Activated naive CD4-positive, alpha-beta T cell treated with anti-CD3 and anti-CD28 coated beads for 36 hours (primary cell): Measurements from ENCODE around the gene STYXL1. TPM values are rescaled to one million over a fixed set of nuclear protein-coding genes. Genes with fewer than 3 reads are reported as not detected.
A peak's percentile ranks its signal among the peaks of the same experiment; 100 is the strongest.
"Not testable (repeated sequence)": the region's sequence is repeated elsewhere in the genome, so short reads cannot be mapped to it uniquely, and the experiment has no call there.

ENCODE experiments used
- CTCF ChIA-PET: fragments of 350-600 bp; sonication (Branson Sonifier 250); formaldehyde crosslinking; loops from one replicate; lab custom pipeline; 2021; ENCODE audit warnings: antibody characterized with exemption; lab: Charles Lee
- DNase-seq: peaks from one replicate; pipeline ENCODE4 v3.0.0-alpha.2; 2020
- H3K27ac Mint-ChIP-seq: one replicate; pipeline ENCODE4 v1.8.0; 2021; ENCODE audit warnings: mild to moderate bottlenecking, mixed read lengths
- H3K27me3 Mint-ChIP-seq: one replicate; pipeline ENCODE4 v1.8.0; 2021; ENCODE audit warnings: low read depth, mixed read lengths
- H3K36me3 Mint-ChIP-seq: one replicate; pipeline ENCODE4 v1.8.0; 2021; ENCODE audit warnings: low read depth, mixed read lengths
- H3K4me1 Mint-ChIP-seq: one replicate; pipeline ENCODE4 v1.8.0; 2021; ENCODE audit warnings: low read depth, mixed read lengths
- H3K4me3 Mint-ChIP-seq: one replicate; pipeline ENCODE4 v1.8.0; 2021; ENCODE audit warnings: mild to moderate bottlenecking, moderate library complexity, mixed read lengths
- H3K9me3 Mint-ChIP-seq: one replicate; pipeline ENCODE4 v1.8.0; 2021; ENCODE audit warnings: mixed read lengths
- intact Hi-C: fragments of 100-400 bp; cut with micrococcal nuclease; formaldehyde crosslinking; loops from one replicate; pipeline ENCODE4 v1.15.1; 2023
- total RNA-seq, 2 experiments: library from RNA; stranded (reverse); gene quantifications; one replicate each; pipeline ENCODE4 v1.2.3, GENCODE V29; 2021

STYXL1 gene
- total RNA-seq, result 10 to 100 TPM; 27.6 to 28.1 TPM

GRCh38 chr7:76047811-76048667, at the start of gene STYXL1, which contains the start of gene MDH2:
STYXL1 (minus strand) TSS chr7:76048000; CDS start chr7:76030523, 17,477 bp downstream.
MDH2 (plus strand) TSS chr7:76048106; CDS start chr7:76048161, 55 bp downstream.
- DNase-seq, result peak; percentile 95
- H3K27me3 Mint-ChIP-seq, result no peaks in the 10 kb centered on the region
- H3K4me3 Mint-ChIP-seq, result peak within 1 kb of the TSS; percentile 98
- H3K36me3 Mint-ChIP-seq, result peaks cover 30% of the 10 kb centered on the region
- intact Hi-C loops, result loop anchor here (1.0 to 5.0 kb wide), 9 partner anchors 41 to 521 kb away; partner anchors contain the start of genes HIP1 and YWHAG
- H3K27ac Mint-ChIP-seq, result peak within 1 kb of the TSS; percentile 96
- no peaks in the 10 kb centered on the region for H3K9me3 Mint-ChIP-seq
- CTCF ChIA-PET, result interaction anchor here (0.6 to 1.4 kb wide), 4 partner anchors 61 to 215 kb away, joined by 3 to 4 read pairs (median 3); no protein-coding TSS in a partner anchor
- peaks cover 54% of the 10 kb centered on the region for H3K4me1 Mint-ChIP-seq

GRCh38 chr7:76095908-76096307, 48.1 kb upstream of the STYXL1 start:
- no peak overlapping the region for H3K27ac Mint-ChIP-seq
- CTCF ChIA-PET, result no interaction called here
- intact Hi-C loops, result no loop called here
- H3K4me1 Mint-ChIP-seq, result no peaks in the 10 kb centered on the region
- H3K36me3 Mint-ChIP-seq, result no peaks in the 10 kb centered on the region
- no peaks in the 10 kb centered on the region for H3K9me3 Mint-ChIP-seq
- H3K4me3 Mint-ChIP-seq, result no peak overlapping the region
- DNase-seq, result no peak
- no peaks in the 10 kb centered on the region for H3K27me3 Mint-ChIP-seq

- H3K36me3 Mint-ChIP-seq, H3K4me3 Mint-ChIP-seq, H3K27ac Mint-ChIP-seq, H3K4me1 Mint-ChIP-seq, H3K27me3 Mint-ChIP-seq, DNase-seq, intact Hi-C loops, H3K9me3 Mint-ChIP-seq: not testable (repeated sequence)
- CTCF ChIA-PET, result interaction anchor here (0.6 kb wide), 1 partner anchor 8 kb away, joined by 3 read pairs; no protein-coding TSS in a partner anchor
Observed at GRCh38 chr7:76094326-76094725, 46.5 kb upstream of the STYXL1 start.

- CTCF ChIA-PET, result interaction anchor here (0.6 kb wide), 1 partner anchor 9 kb away, joined by 3 read pairs; no protein-coding TSS in a partner anchor
- H3K27ac Mint-ChIP-seq, H3K4me1 Mint-ChIP-seq, DNase-seq, H3K4me3 Mint-ChIP-seq, intact Hi-C loops, H3K27me3 Mint-ChIP-seq, H3K9me3 Mint-ChIP-seq, H3K36me3 Mint-ChIP-seq: not testable (repeated sequence)
Observed at GRCh38 chr7:76093531-76093930, 45.7 kb upstream of the STYXL1 start.

GRCh38 chr7:76091506-76091905, 43.7 kb upstream of the STYXL1 start:
- Mint-ChIP-seq H3K4me3 (no peak overlapping the region), H3K36me3 (no peaks in the 10 kb centered on the region), H3K27me3 (no peaks in the 10 kb centered on the region), H3K27ac (no peak overlapping the region), H3K4me1 (no peaks in the 10 kb centered on the region), H3K9me3 (no peaks in the 10 kb centered on the region)
- no peak for DNase-seq
- intact Hi-C loops, result no loop called here
- CTCF ChIA-PET, result interaction anchor here (1.0 kb wide), 1 partner anchor 62 kb away, joined by 3 read pairs; no protein-coding TSS in a partner anchor

- H3K4me1 Mint-ChIP-seq, result no peaks in the 10 kb centered on the region
- DNase-seq, result no peak
- no peaks in the 10 kb centered on the region for H3K27me3 Mint-ChIP-seq
- CTCF ChIA-PET, result interaction anchor here (0.6 kb wide), 1 partner anchor 21 kb away, joined by 5 read pairs; no protein-coding TSS in a partner anchor
- no peak overlapping the region for H3K4me3 Mint-ChIP-seq
- no peaks in the 10 kb centered on the region for H3K9me3 Mint-ChIP-seq
- H3K36me3 Mint-ChIP-seq, result no peaks in the 10 kb centered on the region
- intact Hi-C loops, result no loop called here
- no peak overlapping the region for H3K27ac Mint-ChIP-seq
Observed at GRCh38 chr7:76089865-76090475, 42.2 kb upstream of the STYXL1 start.

- H3K27me3 Mint-ChIP-seq, H3K36me3 Mint-ChIP-seq, intact Hi-C loops, H3K27ac Mint-ChIP-seq, CTCF ChIA-PET, DNase-seq, H3K4me3 Mint-ChIP-seq, H3K9me3 Mint-ChIP-seq, H3K4me1 Mint-ChIP-seq: not testable (repeated sequence)
Observed at GRCh38 chr7:76087362-76087791, 39.6 kb upstream of the STYXL1 start.

GRCh38 chr7:76086070-76086469, 38.3 kb upstream of the STYXL1 start:
- Mint-ChIP-seq H3K4me3 (no peak overlapping the region), H3K27me3 (no peaks in the 10 kb centered on the region), H3K4me1 (no peaks in the 10 kb centered on the region), H3K9me3 (no peaks in the 10 kb centered on the region), H3K27ac (no peak overlapping the region), H3K36me3 (no peaks in the 10 kb centered on the region)
- DNase-seq, result no peak
- CTCF ChIA-PET, result no interaction called here
- intact Hi-C loops, result no loop called here

GRCh38 chr7:76084115-76084514, 36.3 kb upstream of the STYXL1 start:
- CTCF ChIA-PET, H3K27ac Mint-ChIP-seq, H3K4me1 Mint-ChIP-seq: not testable (repeated sequence)

GRCh38 chr7:76080204-76080603, 32.4 kb upstream of the STYXL1 start:
- CTCF ChIA-PET, result no interaction called here
- no peak overlapping the region for H3K27ac Mint-ChIP-seq
- no peaks in the 10 kb centered on the region for H3K36me3 Mint-ChIP-seq
- intact Hi-C loops, result no loop called here
- H3K4me1 Mint-ChIP-seq, result peaks cover 5% of the 10 kb centered on the region
- no peaks in the 10 kb centered on the region for H3K9me3 Mint-ChIP-seq
- no peaks in the 10 kb centered on the region for H3K27me3 Mint-ChIP-seq
- no peak for DNase-seq
- no peak overlapping the region for H3K4me3 Mint-ChIP-seq

More at GRCh38 chr7:76084115-76084514, 36.3 kb upstream of the STYXL1 start:
- DNase-seq, intact Hi-C loops, H3K4me3 Mint-ChIP-seq, H3K27me3 Mint-ChIP-seq, H3K36me3 Mint-ChIP-seq, H3K9me3 Mint-ChIP-seq: not testable (repeated sequence)

GRCh38 chr7:76077435-76077834, 29.6 kb upstream of the STYXL1 start:
- H3K36me3 Mint-ChIP-seq, result no peaks in the 10 kb centered on the region
- H3K4me3 Mint-ChIP-seq, result no peak overlapping the region
- CTCF ChIA-PET, result no interaction called here

GRCh38 chr7:76076995-76077394, 29.2 kb upstream of the STYXL1 start:
- H3K4me1 Mint-ChIP-seq, result peaks cover 5% of the 10 kb centered on the region
- intact Hi-C loops, result no loop called here
- no peak for DNase-seq
- no peaks in the 10 kb centered on the region for H3K36me3 Mint-ChIP-seq
- no peaks in the 10 kb centered on the region for H3K9me3 Mint-ChIP-seq
- CTCF ChIA-PET, result interaction anchor here (0.6 kb wide), 1 partner anchor 91 kb away, joined by 5 read pairs; no protein-coding TSS in a partner anchor
- no peaks in the 10 kb centered on the region for H3K27me3 Mint-ChIP-seq
- no peak overlapping the region for H3K4me3 Mint-ChIP-seq
- no peak overlapping the region for H3K27ac Mint-ChIP-seq

More at GRCh38 chr7:76077435-76077834, 29.6 kb upstream of the STYXL1 start:
- Mint-ChIP-seq H3K27me3 (no peaks in the 10 kb centered on the region), H3K4me1 (peaks cover 5% of the 10 kb centered on the region), H3K9me3 (no peaks in the 10 kb centered on the region), H3K27ac (no peak overlapping the region)
- intact Hi-C loops, result no loop called here
- no peak for DNase-seq
